Inferior parietal cortex (tissue), 1 donor: ENCODE measurements around the gene C11orf71.

ENCODE experiments used
- DNase-seq: peaks from one replicate; pipeline ENCODE4 v3.0.0-alpha.2; 2016; ENCODE audit errors: extremely low spot score

The C11orf71 gene

GRCh38 chr11:114359342-114359741 lies 41.0 kb downstream of the C11orf71 start:
- DNase-seq: no peak

- no peak for DNase-seq
These were observed 41.6 kb downstream of the C11orf71 start for GRCh38 chr11:114358716-114359115.

GRCh38 chr11:114354076-114354475 lies 46.2 kb downstream of the C11orf71 start:
- DNase-seq: no peak

- no peak for DNase-seq
These were observed 46.9 kb downstream of the C11orf71 start for GRCh38 chr11:114353443-114353842.

GRCh38 chr11:114350022-114350421 lies 50.3 kb downstream of the C11orf71 start:
- no peak for DNase-seq
